SK-N-SH treated with all-trans-retinoic acid at 6 μM for 48 hours (cell line): ENCODE results near the gene TRAF3IP3.

Source experiments
- ARNTL ChIP-seq: fragments of 450-650 bp; formaldehyde crosslinking; IDR thresholded peaks from 2 replicates; pipeline ENCODE4 v1.5.0; 2020; ENCODE audit warnings: low read depth, mild to moderate bottlenecking, moderate library complexity, borderline replicate concordance
- CSDC2 ChIP-seq: fragments of 250-450 bp; sonication (Bioruptor Pico); IDR thresholded peaks from 2 replicates; pipeline ENCODE4 v1.5.0; 2020; ENCODE audit warnings: mild to moderate bottlenecking, moderate library complexity
- ESRRG ChIP-seq: fragments of 250-450 bp; sonication (Bioruptor Pico); IDR thresholded peaks from 2 replicates; pipeline ENCODE4 v1.6.1; 2021; ENCODE audit warnings: mild to moderate bottlenecking
- GLIS3 ChIP-seq: fragments of 250-450 bp; sonication (Bioruptor Pico); IDR thresholded peaks from 2 replicates; pipeline ENCODE4 v1.5.0; 2020; ENCODE audit warnings: mild to moderate bottlenecking, moderate library complexity
- ISL1 ChIP-seq: fragments of 250-450 bp; sonication (Bioruptor Pico); IDR thresholded peaks from 2 replicates; pipeline ENCODE4 v2.1.2; 2022; ENCODE audit warnings: mild to moderate bottlenecking, moderate library complexity
- PPARA ChIP-seq: fragments of 250-450 bp; sonication (Bioruptor Pico); IDR thresholded peaks from 2 replicates; pipeline ENCODE4 v1.5.0; 2020; ENCODE audit warnings: mild to moderate bottlenecking, borderline replicate concordance
- RARB ChIP-seq: fragments of 250-450 bp; sonication (Bioruptor Pico); IDR thresholded peaks from 2 replicates; pipeline ENCODE4 v1.8.0; 2021; ENCODE audit warnings: mild to moderate bottlenecking, moderate library complexity
- ZC3H10 ChIP-seq: fragments of 250-450 bp; sonication (Bioruptor Pico); IDR thresholded peaks from 2 replicates; pipeline ENCODE4 v1.5.1; 2021; ENCODE audit warnings: mild to moderate bottlenecking, moderate library complexity
- ZFP3 ChIP-seq: fragments of 250-450 bp; sonication (Bioruptor Pico); IDR thresholded peaks from 2 replicates; pipeline ENCODE4 v1.5.0; 2020; ENCODE audit warnings: mild to moderate bottlenecking, moderate library complexity
- ZFP30 ChIP-seq: fragments of 450-650 bp; formaldehyde crosslinking; IDR thresholded peaks from 2 replicates; pipeline ENCODE4 v1.5.0; 2022; ENCODE audit warnings: mild to moderate bottlenecking, moderate library complexity
- ZNF8 ChIP-seq: fragments of 450-650 bp; formaldehyde crosslinking; IDR thresholded peaks from 2 replicates; pipeline ENCODE4 v1.5.0; 2020; ENCODE audit warnings: mild to moderate bottlenecking, moderate library complexity
- TF ChIP-seq, protein P1 (sequence below): fragments of 250-450 bp; sonication (Bioruptor Pico); IDR thresholded peaks from 2 replicates; pipeline ENCODE4 v1.5.1; 2020; ENCODE audit warnings: low read depth, mild to moderate bottlenecking, moderate library complexity

- TF ChIP-seq, protein P1, sequence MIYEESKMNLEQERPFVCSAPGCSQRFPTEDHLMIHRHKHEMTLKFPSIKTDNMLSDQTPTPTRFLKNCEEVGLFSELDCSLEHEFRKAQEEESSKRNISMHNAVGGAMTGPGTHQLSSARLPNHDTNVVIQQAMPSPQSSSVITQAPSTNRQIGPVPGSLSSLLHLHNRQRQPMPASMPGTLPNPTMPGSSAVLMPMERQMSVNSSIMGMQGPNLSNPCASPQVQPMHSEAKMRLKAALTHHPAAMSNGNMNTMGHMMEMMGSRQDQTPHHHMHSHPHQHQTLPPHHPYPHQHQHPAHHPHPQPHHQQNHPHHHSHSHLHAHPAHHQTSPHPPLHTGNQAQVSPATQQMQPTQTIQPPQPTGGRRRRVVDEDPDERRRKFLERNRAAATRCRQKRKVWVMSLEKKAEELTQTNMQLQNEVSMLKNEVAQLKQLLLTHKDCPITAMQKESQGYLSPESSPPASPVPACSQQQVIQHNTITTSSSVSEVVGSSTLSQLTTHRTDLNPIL (CRISPR knock-in tag) = no peak
- TF ChIP-seq ZC3H10 (no peak), ZFP30 (CRISPR knock-in tag) (no peak), RARB (no peak), ISL1 (CRISPR knock-in tag) (no peak), ZFP3 (CRISPR knock-in tag) (no peak), ESRRG (CRISPR knock-in tag) (no peak), GLIS3 (no peak), PPARA (CRISPR knock-in tag) (no peak), ARNTL (CRISPR knock-in tag) (no peak), ZNF8 (CRISPR knock-in tag) (no peak), CSDC2 (CRISPR knock-in tag) (no peak)
These were observed 70.0 kb downstream of the TRAF3IP3 start for GRCh38 chr1:209825591-209826434.
